ENCODE data around the gene KPNA2.

DNA sequence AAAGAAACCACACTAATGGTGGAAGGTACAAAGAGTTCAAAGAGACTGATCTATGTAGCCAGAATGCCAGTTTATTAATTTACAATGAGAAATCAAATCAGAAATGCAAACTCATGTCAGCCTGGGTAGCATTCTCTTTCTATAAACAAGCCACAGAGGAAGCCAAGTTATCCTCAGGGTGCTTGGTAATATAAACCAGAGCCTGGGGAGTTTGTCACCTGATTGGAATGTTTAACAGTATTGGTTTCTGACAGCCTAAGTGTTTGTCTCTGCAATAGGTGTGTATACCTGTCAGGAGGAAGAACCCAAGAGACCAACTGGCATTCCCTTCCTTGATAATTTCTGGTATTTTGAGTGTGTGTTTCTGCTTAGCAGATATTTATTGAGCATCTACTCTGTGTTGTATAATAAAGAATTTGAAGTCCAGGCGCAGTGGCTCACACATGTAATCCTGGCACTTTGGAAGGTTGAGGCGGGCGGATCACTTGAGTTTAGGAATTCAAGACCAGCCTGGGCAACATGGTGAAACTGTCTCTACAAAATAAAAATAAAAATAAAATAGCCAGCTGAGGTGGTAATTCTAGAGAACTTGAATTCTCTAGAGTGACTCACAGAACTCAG lies 36.1 kb upstream of the KPNA2 start:
- TF ChIP-seq, protein P1, sequence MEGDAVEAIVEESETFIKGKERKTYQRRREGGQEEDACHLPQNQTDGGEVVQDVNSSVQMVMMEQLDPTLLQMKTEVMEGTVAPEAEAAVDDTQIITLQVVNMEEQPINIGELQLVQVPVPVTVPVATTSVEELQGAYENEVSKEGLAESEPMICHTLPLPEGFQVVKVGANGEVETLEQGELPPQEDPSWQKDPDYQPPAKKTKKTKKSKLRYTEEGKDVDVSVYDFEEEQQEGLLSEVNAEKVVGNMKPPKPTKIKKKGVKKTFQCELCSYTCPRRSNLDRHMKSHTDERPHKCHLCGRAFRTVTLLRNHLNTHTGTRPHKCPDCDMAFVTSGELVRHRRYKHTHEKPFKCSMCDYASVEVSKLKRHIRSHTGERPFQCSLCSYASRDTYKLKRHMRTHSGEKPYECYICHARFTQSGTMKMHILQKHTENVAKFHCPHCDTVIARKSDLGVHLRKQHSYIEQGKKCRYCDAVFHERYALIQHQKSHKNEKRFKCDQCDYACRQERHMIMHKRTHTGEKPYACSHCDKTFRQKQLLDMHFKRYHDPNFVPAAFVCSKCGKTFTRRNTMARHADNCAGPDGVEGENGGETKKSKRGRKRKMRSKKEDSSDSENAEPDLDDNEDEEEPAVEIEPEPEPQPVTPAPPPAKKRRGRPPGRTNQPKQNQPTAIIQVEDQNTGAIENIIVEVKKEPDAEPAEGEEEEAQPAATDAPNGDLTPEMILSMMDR (IDR thresholded peaks at IDR 0.05): no peak
- TF ChIP-seq POLR2AphosphoS5 (IDR thresholded peaks at IDR 0.05): no peak

All from sigmoid colon (tissue), 4 donors.